ENCODE results near the gene CD163. TPM values are rescaled to one million over a fixed set of nuclear protein-coding genes. Genes with fewer than 3 reads are reported as not detected.

The CD163 gene
- total RNA-seq, 1 donor from 2014 or later = 96.3 TPM

DNA sequence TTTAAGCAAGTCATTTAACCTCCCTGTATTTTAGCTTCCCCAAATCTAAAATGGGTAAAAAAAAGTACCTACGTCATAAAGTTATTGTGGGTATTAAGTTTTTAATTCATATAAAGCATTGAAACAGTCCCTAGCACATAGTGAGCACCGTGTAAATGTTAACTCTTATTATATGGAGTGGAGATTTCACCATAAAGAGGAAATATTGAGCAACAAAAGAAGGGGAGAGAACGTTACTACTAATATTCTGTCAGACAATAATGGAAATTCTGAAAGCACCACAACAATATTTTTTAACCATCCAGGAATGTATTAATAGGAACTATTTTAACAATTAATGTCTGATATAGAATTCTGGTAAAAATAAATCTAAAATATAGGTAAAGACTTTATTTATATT is 51.8 kb downstream of the CD163 start:
- H3K4me3 ChIP-seq = no peak overlapping the region
- intact Hi-C loops (cut with DNase I) = no loop called here
- H3K4me1 ChIP-seq = no peaks in the 10 kb centered on the region
- H3K36me3 ChIP-seq = no peaks in the 10 kb centered on the region
- TF ChIP-seq POLR2AphosphoS5 (IDR thresholded peaks at IDR 0.05; ENCODE audit: insufficient read depth in 1 of 2, low read depth in 1 of 2) = no peak
- TF ChIP-seq POLR2A (IDR thresholded peaks at IDR 0.05) = no peak
- TF ChIP-seq, protein P1, sequence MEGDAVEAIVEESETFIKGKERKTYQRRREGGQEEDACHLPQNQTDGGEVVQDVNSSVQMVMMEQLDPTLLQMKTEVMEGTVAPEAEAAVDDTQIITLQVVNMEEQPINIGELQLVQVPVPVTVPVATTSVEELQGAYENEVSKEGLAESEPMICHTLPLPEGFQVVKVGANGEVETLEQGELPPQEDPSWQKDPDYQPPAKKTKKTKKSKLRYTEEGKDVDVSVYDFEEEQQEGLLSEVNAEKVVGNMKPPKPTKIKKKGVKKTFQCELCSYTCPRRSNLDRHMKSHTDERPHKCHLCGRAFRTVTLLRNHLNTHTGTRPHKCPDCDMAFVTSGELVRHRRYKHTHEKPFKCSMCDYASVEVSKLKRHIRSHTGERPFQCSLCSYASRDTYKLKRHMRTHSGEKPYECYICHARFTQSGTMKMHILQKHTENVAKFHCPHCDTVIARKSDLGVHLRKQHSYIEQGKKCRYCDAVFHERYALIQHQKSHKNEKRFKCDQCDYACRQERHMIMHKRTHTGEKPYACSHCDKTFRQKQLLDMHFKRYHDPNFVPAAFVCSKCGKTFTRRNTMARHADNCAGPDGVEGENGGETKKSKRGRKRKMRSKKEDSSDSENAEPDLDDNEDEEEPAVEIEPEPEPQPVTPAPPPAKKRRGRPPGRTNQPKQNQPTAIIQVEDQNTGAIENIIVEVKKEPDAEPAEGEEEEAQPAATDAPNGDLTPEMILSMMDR (IDR thresholded peaks at IDR 0.05) = no peak
- no peak for DNase-seq (ENCODE audit: extremely low spot score in 2 of 2)
- H3K27ac ChIP-seq = no peak overlapping the region
- H3K9me3 ChIP-seq = no peaks in the 10 kb centered on the region
- H3K27me3 ChIP-seq = no peaks in the 10 kb centered on the region

DNA sequence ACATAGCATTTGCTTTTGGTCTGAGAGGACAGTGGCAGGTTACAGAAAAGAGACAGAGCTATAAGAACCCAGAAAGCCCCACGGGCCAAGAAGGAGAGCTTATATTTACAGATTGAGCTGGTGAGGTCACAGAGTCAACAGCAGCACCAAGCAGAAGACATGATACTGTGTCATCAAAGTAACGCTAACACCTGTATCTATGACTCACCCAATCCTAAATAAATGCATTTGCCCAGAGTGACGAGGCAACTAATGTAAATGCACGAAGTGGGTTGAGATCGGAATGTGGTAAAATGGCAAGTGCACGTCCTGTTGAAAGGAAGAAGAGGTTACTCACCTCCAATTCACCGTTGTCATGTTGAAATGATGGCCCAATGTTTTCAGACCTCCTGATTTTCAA is 52.9 kb downstream of the CD163 start:
- Histone ChIP-seq H3K9me3 (no peaks in the 10 kb centered on the region), H3K27me3 (no peaks in the 10 kb centered on the region), H3K4me1 (no peaks in the 10 kb centered on the region), H3K27ac (no peak overlapping the region), H3K36me3 (no peaks in the 10 kb centered on the region), H3K4me3 (no peak overlapping the region)
- TF ChIP-seq POLR2A (IDR thresholded peaks at IDR 0.05) = no peak
- intact Hi-C loops (cut with DNase I) = no loop called here
- DNase-seq (ENCODE audit: extremely low spot score in 2 of 2) = no peak

DNA sequence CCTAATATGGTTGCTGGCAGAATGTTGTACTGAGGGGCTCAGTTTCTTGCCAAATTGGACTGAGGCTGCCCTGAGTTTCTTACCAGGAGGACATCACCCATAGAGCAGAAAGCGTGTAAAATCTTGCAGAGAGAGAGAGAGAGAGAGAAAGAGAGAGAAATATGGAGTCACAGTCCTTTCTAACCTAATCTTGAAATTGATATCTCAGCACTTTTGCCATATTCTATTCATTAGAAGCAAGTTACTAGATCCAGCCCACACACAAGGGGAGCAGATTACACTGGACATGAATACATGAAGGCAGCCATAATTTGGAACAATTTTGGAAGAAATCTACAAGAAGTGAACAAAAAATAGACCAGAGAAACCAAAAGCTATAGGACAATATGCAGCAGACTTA is 55.5 kb downstream of the CD163 start:
- no peaks in the 10 kb centered on the region for H3K4me1 ChIP-seq
- no peaks in the 10 kb centered on the region for H3K9me3 ChIP-seq
- no peaks in the 10 kb centered on the region for H3K36me3 ChIP-seq
- no peak overlapping the region for H3K27ac ChIP-seq
- no peaks in the 10 kb centered on the region for H3K27me3 ChIP-seq
- TF ChIP-seq POLR2A (IDR thresholded peaks at IDR 0.05) (no peak), POLR2AphosphoS5 (IDR thresholded peaks at IDR 0.05; ENCODE audit: insufficient read depth in 1 of 2, low read depth in 1 of 2) (no peak)
- TF ChIP-seq, protein P1 (IDR thresholded peaks at IDR 0.05) = no peak
- DNase-seq (ENCODE audit: extremely low spot score in 2 of 2) = no peak
- H3K4me3 ChIP-seq = no peak overlapping the region
- intact Hi-C loops (cut with DNase I) = no loop called here

DNA sequence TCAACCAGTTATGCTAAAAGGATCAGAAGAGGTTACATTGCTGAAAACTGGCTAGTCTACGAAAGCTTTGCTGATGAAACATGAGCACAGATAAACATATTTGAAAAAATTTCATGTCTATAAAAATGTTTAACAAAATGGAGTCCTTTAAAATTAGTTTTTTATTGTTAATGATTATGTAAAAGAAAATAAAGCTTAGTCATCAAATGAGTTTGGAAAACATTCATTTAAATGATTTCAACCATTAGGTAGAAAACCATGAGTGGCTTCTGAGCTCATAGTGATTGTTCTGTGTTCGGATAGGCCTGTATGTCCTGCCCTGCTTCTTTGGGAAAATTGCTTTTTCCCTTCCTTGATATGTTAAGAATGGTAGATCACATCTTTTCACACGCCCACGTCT is 59.0 kb downstream of the CD163 start:
- TF ChIP-seq, protein P1 (IDR thresholded peaks at IDR 0.05) = no peak
- TF ChIP-seq POLR2AphosphoS5 (IDR thresholded peaks at IDR 0.05; ENCODE audit: insufficient read depth in 1 of 2, low read depth in 1 of 2) (no peak), POLR2A (IDR thresholded peaks at IDR 0.05) (no peak)
- intact Hi-C loops (cut with DNase I) = no loop called here
- DNase-seq (ENCODE audit: extremely low spot score in 2 of 2) = no peak
- Histone ChIP-seq H3K4me3 (no peak overlapping the region), H3K9me3 (no peaks in the 10 kb centered on the region), H3K36me3 (no peaks in the 10 kb centered on the region), H3K27me3 (no peaks in the 10 kb centered on the region), H3K4me1 (no peaks in the 10 kb centered on the region), H3K27ac (no peak overlapping the region)

DNA sequence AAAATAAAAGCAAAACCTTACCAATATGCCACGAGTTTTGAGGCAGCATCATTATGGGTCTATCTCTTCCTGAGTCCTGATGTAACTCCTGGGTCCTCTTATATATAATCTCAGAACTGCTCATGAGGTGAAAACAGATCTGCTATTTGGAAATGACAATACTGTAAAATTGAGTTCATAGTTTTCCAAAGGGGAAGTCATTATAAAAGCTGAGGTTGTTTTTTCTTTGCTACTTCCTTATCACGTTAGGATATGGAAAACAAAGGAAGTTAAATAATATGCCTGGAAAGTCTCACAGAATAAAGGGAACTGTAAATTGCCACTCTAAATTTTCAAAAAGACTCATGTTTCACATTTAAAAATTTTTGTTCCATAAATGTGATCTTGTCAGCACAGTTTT is 59.5 kb downstream of the CD163 start, which contains the start of gene CD163L1:
CD163L1 (minus strand) TSS at position 78 of the 400 bp plus-strand sequence; CDS start at position 52, 26 bp downstream.
- Histone ChIP-seq H3K4me3 (no peak within 1 kb of the TSS), H3K36me3 (no peaks in the 10 kb centered on the region), H3K27ac (no peak within 1 kb of the TSS), H3K9me3 (no peaks in the 10 kb centered on the region), H3K4me1 (no peaks in the 10 kb centered on the region), H3K27me3 (no peaks in the 10 kb centered on the region)
- no peak for DNase-seq (ENCODE audit: extremely low spot score in 2 of 2)
- intact Hi-C loops (cut with DNase I) = no loop called here
- TF ChIP-seq, protein P1 (IDR thresholded peaks at IDR 0.05) = no peak
- TF ChIP-seq POLR2A (IDR thresholded peaks at IDR 0.05) = no peak
- no peak for TF ChIP-seq POLR2AphosphoS5 (IDR thresholded peaks at IDR 0.05; ENCODE audit: insufficient read depth in 1 of 2, low read depth in 1 of 2)
